GM21447 (cell line): ENCODE measurements around the gene MIPOL1.
"Not testable (repeated sequence)": the region's sequence is repeated elsewhere in the genome, so short reads cannot be mapped to it uniquely, and the experiment has no call there.

Experiments used
- ATAC-seq: cut with Tn5 transposase; IDR thresholded peaks from one replicate; pipeline ENCODE4 v1.9.1; 2021; ENCODE audit not compliant: unreplicated experiment

The MIPOL1 gene

DNA sequence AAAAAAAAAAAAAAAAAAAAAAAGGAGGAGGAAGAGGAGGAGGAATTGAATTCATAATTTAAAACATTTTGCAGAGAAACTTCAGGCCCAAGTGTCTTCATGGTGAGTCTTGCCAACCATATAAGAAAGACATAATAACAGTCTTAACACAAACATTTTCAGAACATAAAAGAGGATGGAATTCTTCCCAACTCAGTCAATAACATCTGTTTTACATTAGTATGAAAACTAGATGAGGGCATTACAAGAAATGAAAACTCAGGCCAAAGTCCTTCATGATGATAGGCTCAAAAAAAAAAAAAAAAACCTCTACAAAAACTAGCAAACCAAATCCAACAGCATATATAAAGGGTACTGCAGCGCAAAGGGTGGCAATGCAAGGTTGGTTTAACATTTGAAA lies 245.7 kb downstream of the MIPOL1 start:
- no peak for ATAC-seq

GRCh38 chr14:37447883-37448391 lies 250.2 kb downstream of the MIPOL1 start:
- no peak for ATAC-seq

DNA sequence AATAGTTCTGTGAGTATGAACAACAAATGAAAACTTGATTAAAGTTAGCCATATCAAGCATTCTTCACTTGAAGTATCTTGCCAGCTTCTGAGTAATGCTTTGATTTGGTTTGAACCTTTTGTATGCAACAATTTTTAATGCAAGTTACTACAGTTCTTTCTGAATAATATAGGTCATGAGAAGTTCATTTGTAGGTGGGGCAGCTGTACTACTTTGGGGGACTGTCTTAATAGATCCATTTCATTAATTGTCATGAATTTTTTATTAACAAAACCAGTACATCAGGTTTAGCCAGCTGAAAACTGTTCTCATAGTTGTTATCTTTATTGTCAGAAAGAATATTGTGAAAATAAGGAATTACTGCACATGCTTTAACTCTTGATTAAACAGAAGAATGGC lies 254.6 kb downstream of the MIPOL1 start:
- no peak for ATAC-seq

DNA sequence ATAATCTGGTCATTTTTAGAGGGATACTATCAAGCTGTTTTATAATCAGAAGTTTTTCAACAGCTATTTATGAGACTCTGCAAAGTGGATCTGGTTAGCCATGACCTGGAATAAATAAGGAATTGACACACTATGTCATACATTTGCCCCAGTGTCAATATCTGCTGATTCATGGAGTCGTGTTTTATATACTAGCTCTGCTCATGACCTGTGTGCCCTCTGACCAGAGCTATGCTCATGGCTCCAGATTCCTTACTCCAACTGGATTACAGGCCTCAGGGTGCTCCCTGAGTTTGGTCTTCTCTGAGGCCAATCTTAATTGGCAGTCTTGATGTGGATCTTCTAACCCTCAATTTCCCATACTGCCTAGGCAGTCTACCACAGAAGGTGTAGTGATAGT lies 256.2 kb downstream of the MIPOL1 start:
- no peak for ATAC-seq

DNA sequence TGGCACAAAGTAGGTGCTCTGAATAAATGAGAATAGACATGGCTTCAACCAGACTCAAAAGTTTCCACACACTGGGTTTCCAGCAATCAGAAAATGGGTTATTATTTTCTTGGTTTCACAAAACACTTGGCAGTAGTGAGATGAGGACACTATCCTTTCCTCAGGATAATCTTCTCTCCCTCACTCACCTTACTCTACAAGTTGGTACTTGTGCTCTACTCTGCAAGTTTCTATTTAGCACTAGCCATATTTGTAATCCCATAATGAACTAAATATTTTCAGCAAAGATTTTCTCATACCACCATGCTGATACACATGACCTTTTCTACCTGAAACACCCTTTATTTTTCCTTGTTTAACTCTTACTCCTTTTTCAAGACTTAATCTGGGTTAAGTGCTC lies 259.6 kb downstream of the MIPOL1 start:
- no peak for ATAC-seq

- not testable (repeated sequence) for ATAC-seq
These were observed 264.7 kb downstream of the MIPOL1 start for GRCh38 chr14:37462426-37462825.

DNA sequence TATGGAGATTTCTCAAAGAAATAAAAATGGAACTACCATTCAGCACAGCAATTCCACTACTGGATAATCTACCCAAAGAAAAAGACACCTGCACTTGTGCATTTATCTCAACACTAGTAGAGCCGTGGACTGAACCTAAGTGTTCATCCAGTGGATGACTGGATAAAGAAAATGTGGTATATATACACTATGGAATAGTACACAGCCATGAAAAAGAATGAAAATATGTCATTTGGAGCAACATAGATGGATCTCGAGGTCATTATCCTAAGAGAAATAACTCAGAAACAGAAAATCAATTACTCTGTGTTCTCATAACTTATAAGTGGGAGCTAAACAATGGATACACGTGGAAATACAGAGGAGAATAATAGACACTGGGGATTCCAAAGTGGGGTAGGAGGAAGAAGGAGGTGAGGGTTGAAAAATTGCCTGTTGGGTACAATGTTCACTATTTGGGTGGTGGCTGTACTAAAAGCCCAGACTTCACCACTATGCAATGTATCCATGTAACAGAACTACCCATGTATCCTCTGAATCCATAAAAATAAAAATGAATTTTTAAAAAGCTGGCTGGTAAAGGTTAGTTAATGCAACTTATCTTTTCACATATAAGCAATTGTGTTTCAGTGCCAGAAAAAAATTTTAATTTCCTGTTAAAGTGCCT lies 266.6 kb downstream of the MIPOL1 start:
- ATAC-seq, result no peak

- no peak for ATAC-seq
These were observed 268.4 kb downstream of the MIPOL1 start for GRCh38 chr14:37466003-37466622.

- ATAC-seq, result no peak
These were observed 268.9 kb downstream of the MIPOL1 start for GRCh38 chr14:37466623-37467088.

GRCh38 chr14:37469650-37470049 lies 271.9 kb downstream of the MIPOL1 start:
- no peak for ATAC-seq

- ATAC-seq, result no peak
These were observed 272.5 kb downstream of the MIPOL1 start for GRCh38 chr14:37470251-37470650.

DNA sequence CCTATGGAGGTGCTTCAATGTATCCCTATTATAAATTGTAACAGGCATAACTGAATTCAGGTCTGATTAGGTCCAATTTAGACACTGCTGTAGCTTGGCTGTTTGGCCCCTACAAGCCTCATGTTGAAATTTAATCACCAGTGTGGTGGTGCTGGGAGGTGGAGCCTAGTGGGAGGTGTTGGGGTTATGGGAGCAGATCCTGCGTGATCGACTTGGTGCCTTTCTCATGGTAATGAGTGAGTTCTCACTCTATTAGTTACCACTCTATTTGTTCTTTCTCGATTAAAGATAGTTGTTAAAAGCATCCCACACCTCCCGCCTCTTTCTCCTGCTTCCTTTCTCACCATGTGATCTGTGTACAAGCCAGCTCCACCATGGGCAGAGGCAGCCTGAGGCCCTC lies 275.2 kb downstream of the MIPOL1 start:
- ATAC-seq, result no peak

GRCh38 chr14:37474191-37474590 lies 276.5 kb downstream of the MIPOL1 start:
- no peak for ATAC-seq

DNA sequence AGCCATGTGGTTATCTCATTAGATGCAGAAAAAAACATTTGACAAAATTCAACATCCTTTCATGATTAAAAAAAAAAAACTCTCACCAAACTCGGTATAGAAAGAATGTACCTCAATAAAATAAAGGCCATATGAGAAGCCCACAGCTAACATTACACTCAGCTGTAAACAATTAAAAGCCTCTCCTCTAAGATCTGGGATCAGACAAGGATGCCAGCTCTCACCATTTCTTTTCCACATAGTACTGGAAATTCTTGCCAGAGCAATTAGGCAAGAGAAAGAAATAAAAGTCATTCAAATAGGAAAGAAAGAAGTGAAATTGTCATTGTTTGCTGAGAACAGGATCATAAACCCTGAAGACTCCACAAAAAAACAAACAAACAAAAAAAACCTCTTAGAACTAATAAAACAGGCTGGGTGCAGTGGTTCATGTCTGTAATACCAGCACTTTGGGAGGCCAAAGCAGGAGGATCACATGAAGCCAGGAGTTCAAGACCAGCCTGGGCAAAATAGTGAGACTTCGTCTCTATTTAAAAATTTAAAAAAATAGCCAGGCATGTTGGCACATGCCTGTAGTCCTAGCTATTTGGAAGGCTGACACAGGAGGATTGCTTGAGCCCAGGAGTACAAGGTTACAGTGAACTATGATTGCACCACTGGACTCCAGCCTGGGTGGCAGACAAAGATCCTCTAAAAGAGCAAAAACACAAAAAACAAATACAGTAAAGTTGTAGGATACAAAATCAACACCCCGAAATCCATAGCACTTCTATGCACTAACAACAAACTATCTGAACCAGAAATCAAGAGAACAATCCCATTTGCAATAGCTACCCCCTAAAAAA lies 282.9 kb downstream of the MIPOL1 start:
- ATAC-seq, result no peak

DNA sequence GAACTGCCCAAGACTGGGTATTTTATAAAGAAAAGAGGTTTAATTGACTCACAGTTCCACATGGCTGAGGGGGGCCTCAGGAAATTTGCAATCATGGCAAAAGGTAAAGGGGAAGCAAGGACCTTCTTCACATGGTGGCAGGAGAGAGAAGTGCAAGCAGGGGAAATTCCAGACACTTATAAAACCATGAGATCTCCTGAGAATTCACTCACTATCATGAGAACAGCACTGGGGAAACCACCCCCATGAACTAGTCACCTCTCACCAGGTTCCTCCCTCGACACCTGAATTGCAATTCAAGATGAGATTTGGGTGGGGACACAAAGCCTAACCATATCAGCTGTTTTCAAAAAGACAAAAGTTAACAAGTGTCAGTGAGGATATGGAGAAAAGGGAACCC lies 284.7 kb downstream of the MIPOL1 start:
- no peak for ATAC-seq

GRCh38 chr14:37483672-37484071 lies 285.9 kb downstream of the MIPOL1 start:
- no peak for ATAC-seq

DNA sequence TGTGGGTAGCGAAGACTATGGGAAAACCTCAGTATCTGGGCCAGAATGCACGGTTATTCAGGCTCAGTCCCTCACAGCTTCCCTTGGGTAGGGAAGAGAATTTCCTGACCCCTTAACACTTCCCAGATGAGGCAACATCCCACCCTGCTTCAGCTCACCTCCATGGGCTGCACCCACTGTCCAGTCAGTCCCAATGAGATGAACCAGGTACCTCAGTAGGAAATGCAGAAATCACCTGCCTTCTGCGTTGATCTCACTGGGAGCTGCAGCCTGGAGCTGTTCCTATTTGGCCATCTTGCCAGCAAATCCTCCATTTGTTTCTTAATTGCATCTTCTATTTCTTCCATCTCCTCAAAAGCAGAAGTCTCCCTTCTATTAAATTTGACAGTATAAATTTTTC lies 292.9 kb downstream of the MIPOL1 start:
- ATAC-seq, result no peak

- ATAC-seq, result no peak
These were observed 293.3 kb downstream of the MIPOL1 start for GRCh38 chr14:37491076-37491475.

DNA sequence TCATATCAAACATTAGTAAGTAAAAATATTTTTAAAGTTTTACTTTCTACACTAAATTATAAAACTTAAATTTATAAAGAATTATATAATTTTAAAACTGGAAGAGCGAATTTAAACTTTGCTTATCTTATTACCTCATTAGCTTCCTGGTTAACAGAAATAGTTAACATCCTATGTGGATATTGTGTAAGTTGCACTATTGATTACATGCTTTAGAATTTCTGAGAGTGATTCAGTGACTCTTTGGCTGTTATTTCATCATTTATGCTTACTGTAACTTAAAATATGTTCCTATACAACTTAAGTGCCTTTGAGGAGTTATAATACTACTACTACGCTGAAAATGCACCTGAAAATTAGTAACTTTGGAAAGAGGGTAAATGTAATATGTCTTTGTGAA lies 295.9 kb downstream of the MIPOL1 start:
- no peak for ATAC-seq

DNA sequence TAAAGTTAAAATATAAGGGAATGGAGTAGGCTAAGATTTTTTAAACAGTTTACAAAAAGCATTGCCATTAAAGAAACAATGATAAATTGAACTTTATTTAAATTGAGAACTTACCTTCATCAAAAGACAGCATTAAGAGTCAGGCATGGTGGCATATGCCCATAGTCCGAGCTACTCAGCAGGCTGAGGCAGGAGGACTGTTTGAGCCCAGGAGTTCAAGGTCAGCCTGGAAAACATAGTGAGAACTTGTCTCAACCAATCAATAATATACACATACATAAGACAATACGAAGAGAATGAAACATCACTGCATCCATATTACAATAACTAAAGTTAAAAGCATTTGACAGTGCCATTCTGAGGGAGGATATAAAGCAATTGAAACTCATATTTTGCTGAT lies 299.7 kb downstream of the MIPOL1 start:
- ATAC-seq, result no peak

DNA sequence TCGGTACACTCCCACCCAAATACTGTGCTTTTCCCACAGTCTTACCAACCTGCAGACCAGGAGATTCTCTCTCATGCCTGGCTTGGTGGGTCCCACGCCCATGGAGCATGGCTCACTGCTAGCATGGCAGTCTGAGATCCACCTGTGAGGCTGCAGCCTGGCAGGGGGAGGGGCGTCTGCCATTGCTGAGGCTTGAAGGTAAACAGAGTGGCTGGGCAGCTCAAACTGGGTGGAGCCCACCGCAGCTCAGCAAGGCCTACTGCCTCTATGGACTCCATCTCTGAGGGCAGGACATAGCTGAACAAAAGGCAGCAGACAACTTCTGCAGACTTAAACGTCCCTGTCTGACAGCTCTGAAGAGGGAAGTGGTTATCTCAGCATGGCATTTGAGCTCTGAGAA lies 304.1 kb downstream of the MIPOL1 start:
- ATAC-seq, result no peak

- no peak for ATAC-seq
These were observed 310.8 kb downstream of the MIPOL1 start for GRCh38 chr14:37508503-37508902.
